Activated CD4-positive, alpha-beta T cell treated with anti-CD3 and anti-CD28 coated beads for 24 hours (primary cell): ENCODE results near the gene ZNF136.

Experiments
- DNase-seq, 2 donors: peaks; one replicate each; pipeline ENCODE4 v3.0.0-alpha.2; 2020; ENCODE audit warnings: low read depth in 2 of 2

ZNF136 gene

GRCh38 chr19:12162882-12163806, at the start of gene ZNF136:
Gene ZNF136 (plus strand): TSS chr19:12163096. CDS start chr19:12163204, 108 bp downstream.
- DNase-seq: peak; percentile 87 to 90

GRCh38 chr19:12113121-12113520, 49.8 kb upstream of the ZNF136 start:
- no peak for DNase-seq

GRCh38 chr19:12117201-12117970, 45.5 kb upstream of the ZNF136 start:
- no peak for DNase-seq

GRCh38 chr19:12126707-12127106, 36.2 kb upstream of the ZNF136 start:
- no peak for DNase-seq

GRCh38 chr19:12133069-12133468, 29.8 kb upstream of the ZNF136 start:
- DNase-seq: no peak

- no peak for DNase-seq
These were observed 25.5 kb upstream of the ZNF136 start for GRCh38 chr19:12137221-12137940.

- DNase-seq: no peak
These were observed 23.6 kb upstream of the ZNF136 start for GRCh38 chr19:12139269-12139668.

GRCh38 chr19:12139885-12140544, 22.9 kb upstream of the ZNF136 start, which contains the start of gene ZNF20:
Gene ZNF20 (minus strand): TSS chr19:12140350. CDS start chr19:12140182, 168 bp downstream.
- peak; percentile 84 to 91 for DNase-seq

- DNase-seq: peak; percentile 84
These were observed 22.1 kb upstream of the ZNF136 start for GRCh38 chr19:12140545-12141404.

GRCh38 chr19:12141405-12141736, 21.5 kb upstream of the ZNF136 start:
- DNase-seq: no peak

GRCh38 chr19:12145348-12145747, 17.5 kb upstream of the ZNF136 start:
- DNase-seq: no peak

- DNase-seq: no peak
These were observed 7.5 kb upstream of the ZNF136 start for GRCh38 chr19:12155324-12155860.

GRCh38 chr19:12156223-12157058, 6.5 kb upstream of the ZNF136 start, which contains the start of gene ZNF625:
Gene ZNF625 (minus strand): TSS chr19:12156734. CDS start chr19:12156558, 176 bp downstream.
- peak in 1 of 2 donors; percentile 41 for DNase-seq

- DNase-seq: no peak
These were observed 3.0 kb upstream of the ZNF136 start for GRCh38 chr19:12159773-12160414.

GRCh38 chr19:12162513-12162881, 399 bp upstream of the ZNF136 start:
- DNase-seq: no peak

GRCh38 chr19:12163826-12164225, 930 bp downstream of the ZNF136 start:
- DNase-seq: no peak

- DNase-seq: no peak
These were observed 3.7 kb downstream of the ZNF136 start for GRCh38 chr19:12166626-12167025.

- DNase-seq: no peak
These were observed 17.5 kb downstream of the ZNF136 start for GRCh38 chr19:12180377-12180776.

GRCh38 chr19:12187625-12188024, 24.7 kb downstream of the ZNF136 start:
- DNase-seq: no peak
